A549 (cell line): Measurements from ENCODE around the gene GNB4. TPM values are rescaled to one million over a fixed set of nuclear protein-coding genes. Genes with fewer than 3 reads are reported as not detected.

Experiments used
- ATAC-seq, 2 experiments: fragments of 200-7000 bp in 1 of 2; fragments of >200 bp in 1 of 2; cut with Nextera tagmentation in 1 of 2; cut with Tn5 transposase in 1 of 2; 3 replicates each; pipeline versions ENCODE4 v1.8.0 to v1.9.1; 2018 to 2020; ENCODE audit warnings: mild to moderate bottlenecking in 1 of 2, moderate library complexity in 1 of 2
- CTCF ChIA-PET: fragments of 300-600 bp; sonication (Branson Sonifier 250); formaldehyde crosslinking; extraction: SDS; loops from one replicate; lab custom pipeline; 2021; ENCODE audit warnings: antibody characterized with exemption, inconsistent platforms; lab: Yijun Ruan, JAX
- POLR2A ChIA-PET: fragments of 350-600 bp; formaldehyde crosslinking; extraction: SDS; loops from one replicate; lab custom pipeline; 2021; ENCODE audit warnings: antibody characterized with exemption, inconsistent platforms; lab: Yijun Ruan, JAX
- DNase-seq, 2 experiments: peaks; one replicate each; pipeline versions ENCODE4 v3.0.0 to v3.0.0-alpha.2; 2011 to 2016; ENCODE audit warnings: low read depth in 1 of 2, low spot score in 1 of 2
- FAIRE-seq: peaks from 2 replicates; lab custom pipeline; 2011; peaks lifted over from hg19 to GRCh38; lab: Jason Lieb, UNC
- H3K27ac ChIP-seq, 2 experiments: fragments of >200 bp; sonication (Bioruptor Twin); formaldehyde crosslinking; 3 replicates each; pipeline ENCODE4 v1.5.1; 2016 to 2017
- H3K4me1 ChIP-seq: fragments of >200 bp; sonication (Bioruptor Twin); formaldehyde crosslinking; 3 replicates; pipeline ENCODE4 v1.6.1; 2016
- H3K4me2 ChIP-seq: fragments of >200 bp; sonication (Bioruptor Twin); formaldehyde crosslinking; 3 replicates; pipeline ENCODE4 v1.6.1; 2016
- H3K4me3 ChIP-seq: fragments of >200 bp; sonication (Bioruptor Twin); formaldehyde crosslinking; 3 replicates; pipeline ENCODE4 v1.5.1; 2016
- H3K9me3 ChIP-seq: fragments of >200 bp; sonication (Bioruptor Twin); formaldehyde crosslinking; 3 replicates; pipeline ENCODE4 v1.6.1; 2016
- ATOH8 ChIP-seq: fragments of 250-450 bp; sonication (Bioruptor Pico); IDR thresholded peaks from 2 replicates; pipeline ENCODE4 v1.5.0; 2020; ENCODE audit warnings: low read depth, mild to moderate bottlenecking, moderate library complexity
- BCL3 ChIP-seq: fragments of >200 bp; sonication (Bioruptor Twin); formaldehyde crosslinking; IDR thresholded peaks from 3 replicates; pipeline ENCODE4 v1.6.1; 2016
- CTCF ChIP-seq: fragments of >200 bp; sonication (Bioruptor Twin); formaldehyde crosslinking; IDR thresholded peaks from 3 replicates; pipeline ENCODE4 v1.5.1; 2016
- E2F6 ChIP-seq: IDR thresholded peaks from 2 replicates; pipeline ENCODE4 v1.6.1; 2012; ENCODE audit warnings: low read depth, borderline replicate concordance
- EHF ChIP-seq: fragments of 250-450 bp; sonication (Bioruptor Pico); IDR thresholded peaks from 2 replicates; pipeline ENCODE4 v1.5.0; 2020; ENCODE audit warnings: mild to moderate bottlenecking
- ELK1 ChIP-seq: fragments of 150-350 bp; IDR thresholded peaks from 2 replicates; pipeline ENCODE4 v1.6.1; 2014; ENCODE audit warnings: low read depth, mild to moderate bottlenecking, low read length
- FOSB ChIP-seq: fragments of 250-450 bp; sonication (Bioruptor Pico); IDR thresholded peaks from 2 replicates; pipeline ENCODE4 v1.5.0; 2020; ENCODE audit warnings: mild to moderate bottlenecking, moderate library complexity
- HES2 ChIP-seq: fragments of >200 bp; sonication (Bioruptor Twin); formaldehyde crosslinking; IDR thresholded peaks from 2 replicates; pipeline ENCODE4 v1.6.1; 2016
- RAD21 ChIP-seq, 2 experiments: fragments of >200 bp in 1 of 2; sonication (Bioruptor Twin) in 1 of 2; formaldehyde crosslinking in 1 of 2; IDR thresholded peaks in 1 of 2; conservative IDR thresholded peaks in 1 of 2; 2 replicates in 1 of 2; 3 replicates in 1 of 2; pipeline ENCODE4 v1.6.1; 2012 to 2018; ENCODE audit warnings: inconsistent platforms in 1 of 2
- REST ChIP-seq: fragments of 200-600 bp; sonication (generic); IDR thresholded peaks from 2 replicates; pipeline ENCODE4 v1.6.1; 2016; ENCODE audit warnings: antibody characterized with exemption, mild to moderate bottlenecking, moderate library complexity
- RFX5 ChIP-seq: fragments of 450-650 bp; IDR thresholded peaks from 2 replicates; pipeline ENCODE4 v1.7.1; 2014; ENCODE audit warnings: antibody characterized with exemption, mild to moderate bottlenecking, moderate library complexity
- SMC3 ChIP-seq: fragments of >200 bp; sonication (Bioruptor Twin); formaldehyde crosslinking; IDR thresholded peaks from 3 replicates; pipeline ENCODE4 v1.6.1; 2018; ENCODE audit warnings: inconsistent platforms
- ZFP36 ChIP-seq: fragments of 450-650 bp; IDR thresholded peaks from 2 replicates; pipeline ENCODE4 v1.6.1; 2014; ENCODE audit warnings: borderline replicate concordance; ENCODE audit not compliant: partially characterized antibody
- ZNF302 ChIP-seq: fragments of 250-450 bp; sonication (Bioruptor Pico); IDR thresholded peaks from 2 replicates; pipeline ENCODE4 v1.9.0; 2021; ENCODE audit warnings: inconsistent platforms, mild to moderate bottlenecking, moderate library complexity
- WGBS: methylation state at CpG from one replicate; pipeline ENCODE4 v1.1.6; 2017; ENCODE audit errors: missing lambda C conversion rate; 5-methylcytosine and 5-hydroxymethylcytosine counted together
- polyA plus RNA-seq, 4 experiments: library from polyadenylated mRNA; depleted of rRNA in 3 of 4; stranded (reverse); fragments of >200 nt; fragmentation: RNase III in 1 of 4; extraction: RNeasy Plus Mini Kit Qiagen cat#74134 plus additional on column Dnase treatment in 1 of 4; gene quantifications; 2 replicates in 3 of 4; 3 replicates in 1 of 4; pipeline ENCODE4 v1.2.3, GENCODE V29; 2011 to 2017

GNB4 gene
- polyA plus RNA-seq, 2 of the 4 experiments (the other 2 are of a cell fraction), result 10.9 to 22.7 TPM

GRCh38 chr3:179449636-179450035, 1.6 kb downstream of the GNB4 start (continued):
- TF ChIP-seq ATOH8 (CRISPR knock-in tag) (no peak), RFX5 (no peak), E2F6 (no peak)

GRCh38 chr3:179447251-179447650, 4.0 kb downstream of the GNB4 start:
- FAIRE-seq, result no peak
- Histone ChIP-seq H3K9me3 (no peaks in the 10 kb centered on the region), H3K4me1 (0 out of 3 replicates have a peak, but pooled peaks cover 3% of the 10 kb centered on the region), H3K27ac (no peak overlapping the region)
- no peak for DNase-seq
- ChIA-PET CTCF (interaction anchor here (0.9 to 1.2 kb wide), 4 partner anchors 12 to 111 kb away, joined by 3 to 4 read pairs (median 3); no protein-coding TSS in a partner anchor), POLR2A (no interaction called here)
- ATAC-seq, result no peak
- TF ChIP-seq ZFP36 (no peak), BCL3 (no peak), CTCF (no peak), HES2 (no peak), FOSB (no peak), ELK1 (no peak), REST (no peak)
- TF ChIP-seq, all 56 proteins: peak for 0
- Histone ChIP-seq H3K4me2 (no peak overlapping the region), H3K4me3 (no peak overlapping the region)
- WGBS, result 81% methylated on average over 6 of the region's 6 CpGs

- Histone ChIP-seq H3K9me3 (no peaks in the 10 kb centered on the region), H3K27ac (no peak overlapping the region), H3K4me1 (0 out of 3 replicates have a peak, but pooled peaks cover 3% of the 10 kb centered on the region), H3K4me3 (no peak overlapping the region), H3K4me2 (no peak overlapping the region)
- 0 out of 6 replicates have a peak, but pooled peaks of 1 of the 2 experiments have one; percentile 28 for ATAC-seq
- ChIA-PET CTCF (interaction anchor here (0.9 to 1.2 kb wide), 4 partner anchors 13 to 112 kb away, joined by 3 to 4 read pairs (median 3); no protein-coding TSS in a partner anchor), POLR2A (no interaction called here)
- no peak for FAIRE-seq
- 61% methylated on average over 7 of the region's 7 CpGs for whole genome bisulfite sequencing
- DNase-seq, result peak in 1 of 2 experiments; percentile 24
- peak in 1 of 2 experiments; percentile 40; a peak in 2 of 5 replicates for TF ChIP-seq RAD21 (conservative IDR thresholded peaks at IDR 0.05 in 1 of 2, IDR thresholded peaks at IDR 0.05 in 1 of 2)
- peak; percentile 34 for TF ChIP-seq CTCF
- TF ChIP-seq BCL3, result no peak
- TF ChIP-seq ZNF302 (CRISPR knock-in tag), result no peak
- TF ChIP-seq SMC3, result peak; percentile 37; the same call in 1 of the 3 replicates
- no peak for TF ChIP-seq EHF (CRISPR knock-in tag)
- no peak for TF ChIP-seq HES2
Measured at GRCh38 chr3:179446501-179446900, 4.8 kb downstream of the GNB4 start.
